GM10248 (cell line): Measurements from ENCODE around the gene NLRP14.

Experiments used
- CTCF ChIA-PET: fragments of 300-600 bp; sonication (Branson Sonifier 250); formaldehyde crosslinking; extraction: SDS; loops from one replicate; lab custom pipeline; 2021; ENCODE audit warnings: antibody characterized with exemption; lab: Yijun Ruan, JAX
- POLR2A ChIA-PET: fragments of 350-650 bp; sonication (Branson Sonifier 250); formaldehyde crosslinking; extraction: SDS; loops from one replicate; lab custom pipeline; 2020; ENCODE audit warnings: antibody characterized with exemption; lab: Yijun Ruan, JAX
- DNase-seq: peaks from one replicate; pipeline ENCODE4 v3.0.0; 2012; ENCODE audit errors: extremely low spot score
- TF ChIP-seq, protein P1 (sequence below): IDR thresholded peaks from 2 replicates; pipeline ENCODE4 v1.5.1; 2012; ENCODE audit warnings: mild to moderate bottlenecking, low read depth; ENCODE audit errors: extremely low read depth, missing control alignments, control extremely low read depth

NLRP14 gene

GRCh38 chr11:7089328-7090251 lies 69.3 kb downstream of the NLRP14 start:
- TF ChIP-seq, protein P1, sequence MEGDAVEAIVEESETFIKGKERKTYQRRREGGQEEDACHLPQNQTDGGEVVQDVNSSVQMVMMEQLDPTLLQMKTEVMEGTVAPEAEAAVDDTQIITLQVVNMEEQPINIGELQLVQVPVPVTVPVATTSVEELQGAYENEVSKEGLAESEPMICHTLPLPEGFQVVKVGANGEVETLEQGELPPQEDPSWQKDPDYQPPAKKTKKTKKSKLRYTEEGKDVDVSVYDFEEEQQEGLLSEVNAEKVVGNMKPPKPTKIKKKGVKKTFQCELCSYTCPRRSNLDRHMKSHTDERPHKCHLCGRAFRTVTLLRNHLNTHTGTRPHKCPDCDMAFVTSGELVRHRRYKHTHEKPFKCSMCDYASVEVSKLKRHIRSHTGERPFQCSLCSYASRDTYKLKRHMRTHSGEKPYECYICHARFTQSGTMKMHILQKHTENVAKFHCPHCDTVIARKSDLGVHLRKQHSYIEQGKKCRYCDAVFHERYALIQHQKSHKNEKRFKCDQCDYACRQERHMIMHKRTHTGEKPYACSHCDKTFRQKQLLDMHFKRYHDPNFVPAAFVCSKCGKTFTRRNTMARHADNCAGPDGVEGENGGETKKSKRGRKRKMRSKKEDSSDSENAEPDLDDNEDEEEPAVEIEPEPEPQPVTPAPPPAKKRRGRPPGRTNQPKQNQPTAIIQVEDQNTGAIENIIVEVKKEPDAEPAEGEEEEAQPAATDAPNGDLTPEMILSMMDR: no peak
- no peak for DNase-seq
- ChIA-PET POLR2A (no interaction called here), CTCF (interaction anchor here (1.5 kb wide), 1 partner anchor 9 kb away, joined by 5 read pairs; no protein-coding TSS in a partner anchor)

- ChIA-PET CTCF (interaction anchor here (0.7 to 3.6 kb wide), 33 partner anchors 10 to 1001 kb away, joined by 3 to 48 read pairs (median 4); partner anchors contain the start of genes EIF3F, OR10A2 and RBMXL2), POLR2A (no interaction called here)
- DNase-seq: peak; percentile 50
- TF ChIP-seq, protein P1: peak; percentile 66
Observed at GRCh38 chr11:7098235-7098832, 78.1 kb downstream of the NLRP14 start.

DNA sequence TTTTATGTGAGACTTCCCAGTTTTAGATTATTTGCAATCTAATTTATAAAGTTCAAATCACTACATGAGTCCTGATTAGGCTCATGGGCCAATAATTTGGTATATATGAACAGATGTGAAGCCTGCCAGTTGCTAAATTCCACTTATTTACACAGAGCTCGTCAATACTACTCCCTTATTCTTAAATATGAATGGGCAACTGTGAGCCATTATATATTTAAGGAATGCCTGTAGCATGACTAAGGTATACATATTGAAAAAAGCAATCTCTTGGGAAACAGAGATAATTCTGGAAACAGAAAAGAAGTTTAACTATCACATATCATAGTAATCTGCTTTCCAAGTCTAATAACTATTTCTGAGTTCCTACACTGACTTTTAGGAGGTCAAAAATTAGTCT lies 95.5 kb downstream of the NLRP14 start:
- ChIA-PET POLR2A (no interaction called here), CTCF (no interaction called here)
- TF ChIP-seq, protein P1: no peak
- DNase-seq: no peak

DNA sequence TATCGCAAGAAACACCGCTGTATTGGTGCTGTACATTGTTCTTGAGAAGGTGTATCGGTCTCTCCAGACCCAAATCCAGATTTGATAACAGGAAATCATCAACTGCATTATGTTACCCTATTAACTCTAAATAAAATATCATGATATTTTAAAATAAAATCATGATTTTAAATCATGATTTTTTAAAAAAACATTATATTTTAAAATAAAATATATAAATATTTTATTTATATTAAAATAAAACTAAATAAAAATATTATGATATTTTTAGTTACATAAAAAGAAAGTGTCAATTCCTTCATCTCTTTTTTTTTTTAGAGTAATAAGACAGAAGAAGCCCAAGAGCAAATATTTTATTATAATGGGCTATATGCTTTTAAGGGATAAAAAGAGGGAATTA lies 96.1 kb downstream of the NLRP14 start:
- TF ChIP-seq, protein P1: no peak
- DNase-seq: no peak
- ChIA-PET POLR2A (no interaction called here), CTCF (no interaction called here)
